Activated CD4-positive, alpha-beta T cell treated with anti-CD3 and anti-CD28 coated beads, Interleukin-2, amount 50 U/mL, for 1 hour (primary cell): Measurements from ENCODE around the gene CBLC.

Experiments used
- DNase-seq: peaks from one replicate; pipeline ENCODE4 v3.0.0-alpha.2; 2020

The CBLC gene

DNA sequence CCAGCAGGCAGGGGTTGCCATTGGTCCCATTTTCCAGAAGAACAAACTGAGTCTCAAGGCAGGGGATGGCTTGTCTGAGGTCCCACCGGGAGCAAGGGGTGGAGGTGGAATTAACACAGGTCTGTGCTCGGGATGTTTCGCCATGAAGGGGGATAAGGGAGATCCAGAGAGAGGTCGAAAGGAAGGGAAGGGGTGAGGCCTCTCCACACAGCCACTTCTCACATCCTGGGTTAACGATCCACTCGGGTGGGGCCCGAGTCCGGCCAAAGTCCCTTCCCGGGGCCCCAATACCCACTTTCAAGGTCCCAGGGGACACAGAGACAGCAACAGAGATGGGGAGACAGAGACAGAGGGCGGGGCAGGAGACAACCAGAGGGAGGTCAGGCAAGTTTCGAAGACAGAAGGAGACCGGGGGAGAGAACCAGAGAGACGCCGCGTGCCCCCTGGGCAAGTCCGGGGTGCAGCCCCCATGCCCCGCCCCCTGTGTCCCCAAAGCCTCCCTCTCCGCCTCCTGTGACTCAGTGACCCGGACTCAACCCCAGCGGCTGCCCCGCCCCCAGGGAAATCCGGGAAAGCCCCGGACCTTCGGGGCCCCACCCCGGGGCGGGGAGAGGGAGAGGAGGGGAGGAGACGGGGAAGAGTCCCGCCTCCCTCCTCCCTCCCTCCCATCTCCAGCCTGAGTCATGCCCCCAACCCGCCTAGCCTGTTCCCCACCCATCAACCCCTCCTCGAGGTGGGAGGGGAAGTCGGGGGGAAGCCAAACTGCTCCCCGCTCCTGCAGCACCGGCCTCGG, 30.5 kb upstream of the CBLC start:
- DNase-seq, result peak; percentile 90

DNA sequence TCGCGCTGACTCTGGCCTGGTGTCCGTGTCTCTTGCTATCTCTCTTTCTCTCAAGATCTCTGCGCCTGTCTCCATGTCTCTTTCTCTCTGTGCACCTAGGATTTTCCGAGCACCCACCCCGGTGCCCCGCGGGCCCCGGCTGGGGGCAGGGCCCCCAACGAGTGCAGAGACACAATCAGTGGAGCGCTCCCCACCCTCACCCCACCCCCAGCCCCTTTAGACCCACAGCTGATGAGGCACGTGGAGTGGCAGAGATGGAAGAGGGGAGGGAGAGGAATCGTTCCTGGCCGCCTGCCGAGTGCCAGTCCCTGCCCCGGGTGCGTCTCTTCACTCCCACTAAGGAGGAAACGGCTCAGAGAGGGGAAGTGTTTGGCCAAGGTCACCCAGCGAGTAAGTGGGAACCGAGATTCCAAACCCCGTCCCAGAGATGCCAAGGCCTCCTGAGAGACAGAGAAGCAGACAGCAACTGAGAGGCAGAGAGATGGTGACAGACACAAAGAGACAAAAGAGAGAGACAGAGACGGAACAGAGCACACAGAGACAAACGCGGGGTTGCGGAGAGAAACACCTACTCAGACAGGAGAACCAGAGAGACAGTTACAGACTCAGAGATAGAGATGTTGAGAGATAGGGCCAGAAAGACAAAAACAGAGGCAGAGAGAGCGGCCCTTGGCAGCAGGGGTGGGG, 29.8 kb upstream of the CBLC start:
- peak; percentile 21 for DNase-seq

DNA sequence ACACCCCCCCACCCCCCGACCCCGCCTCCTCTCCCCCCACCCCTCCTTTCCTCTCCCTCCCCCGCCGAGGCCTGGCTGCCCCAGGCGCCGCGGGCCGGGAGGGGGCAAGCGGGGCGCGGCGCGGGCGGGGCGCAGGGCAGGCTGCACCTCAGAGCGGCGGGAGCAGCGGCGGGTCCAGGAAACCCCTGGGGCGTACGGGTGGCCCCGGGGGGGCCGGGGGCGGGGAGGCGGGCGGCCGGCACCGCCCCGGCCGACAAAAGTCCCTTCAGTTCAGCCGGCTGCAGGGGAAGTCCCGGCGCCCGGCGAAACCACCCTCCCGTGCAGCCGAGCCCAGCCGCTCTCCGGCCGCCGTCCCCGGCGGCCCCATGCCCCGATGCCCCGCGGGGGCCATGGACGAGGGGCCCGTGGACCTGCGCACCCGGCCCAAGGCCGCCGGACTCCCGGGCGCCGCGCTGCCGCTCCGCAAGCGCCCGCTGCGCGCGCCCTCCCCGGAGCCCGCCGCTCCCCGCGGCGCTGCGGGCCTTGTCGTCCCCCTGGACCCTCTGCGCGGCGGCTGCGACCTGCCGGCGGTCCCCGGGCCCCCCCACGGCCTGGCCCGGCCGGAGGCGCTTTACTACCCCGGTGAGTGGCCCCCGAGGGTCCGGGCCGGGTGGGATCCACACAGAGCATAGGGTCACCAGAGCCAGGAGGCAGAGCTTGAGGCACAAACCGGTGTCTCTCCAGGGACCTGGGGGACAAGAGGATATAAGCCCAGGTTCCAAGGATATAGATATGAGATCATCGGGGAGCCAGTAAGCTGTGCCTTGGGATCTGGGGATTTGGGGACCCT, 29.1 kb upstream of the CBLC start, which contains the start of gene BCL3:
TSS of gene BCL3 (plus strand) at position 283 of the 829 bp plus-strand sequence. CDS start at position 366, 83 bp downstream.
- peak; percentile 74 for DNase-seq

DNA sequence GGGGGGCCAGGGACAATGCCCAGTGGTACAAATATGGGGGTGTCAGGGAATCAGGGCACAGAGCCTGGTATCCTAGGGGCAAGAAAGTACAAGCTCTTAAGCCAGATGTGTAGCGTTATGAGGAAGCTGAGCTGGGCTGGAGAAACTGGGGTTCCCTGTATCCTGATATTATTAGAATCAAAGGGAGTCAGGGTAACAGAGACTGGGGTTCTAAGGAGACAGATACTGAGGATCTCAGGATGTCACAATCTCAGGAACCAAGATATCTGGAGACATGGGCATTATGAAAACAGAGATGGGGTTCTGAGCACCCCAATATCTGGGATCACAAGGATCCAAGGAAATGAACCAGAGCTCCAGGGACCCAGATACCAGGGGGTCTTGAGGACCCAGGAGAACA, 28.4 kb upstream of the CBLC start:
- no peak for DNase-seq

DNA sequence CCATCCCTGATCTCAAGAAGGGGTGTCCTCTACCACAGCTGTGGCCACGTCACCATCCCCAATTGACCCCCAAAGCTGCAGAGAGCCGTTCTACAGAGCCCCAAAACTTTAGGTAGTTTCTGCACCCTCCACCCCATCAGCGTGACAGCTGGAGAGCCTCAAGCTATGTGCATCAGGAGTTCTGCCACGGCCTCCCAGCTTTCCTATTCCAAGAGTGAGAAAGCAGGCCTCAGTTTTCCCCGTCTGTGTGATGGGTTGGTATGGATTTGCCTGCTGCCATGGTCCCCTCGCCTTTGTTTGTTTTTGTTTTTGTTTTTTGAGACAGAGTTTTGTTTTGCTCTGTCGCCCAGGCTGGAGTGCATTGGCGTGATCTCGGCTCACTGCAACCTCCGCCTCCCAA, 27.7 kb upstream of the CBLC start:
- no peak for DNase-seq

DNA sequence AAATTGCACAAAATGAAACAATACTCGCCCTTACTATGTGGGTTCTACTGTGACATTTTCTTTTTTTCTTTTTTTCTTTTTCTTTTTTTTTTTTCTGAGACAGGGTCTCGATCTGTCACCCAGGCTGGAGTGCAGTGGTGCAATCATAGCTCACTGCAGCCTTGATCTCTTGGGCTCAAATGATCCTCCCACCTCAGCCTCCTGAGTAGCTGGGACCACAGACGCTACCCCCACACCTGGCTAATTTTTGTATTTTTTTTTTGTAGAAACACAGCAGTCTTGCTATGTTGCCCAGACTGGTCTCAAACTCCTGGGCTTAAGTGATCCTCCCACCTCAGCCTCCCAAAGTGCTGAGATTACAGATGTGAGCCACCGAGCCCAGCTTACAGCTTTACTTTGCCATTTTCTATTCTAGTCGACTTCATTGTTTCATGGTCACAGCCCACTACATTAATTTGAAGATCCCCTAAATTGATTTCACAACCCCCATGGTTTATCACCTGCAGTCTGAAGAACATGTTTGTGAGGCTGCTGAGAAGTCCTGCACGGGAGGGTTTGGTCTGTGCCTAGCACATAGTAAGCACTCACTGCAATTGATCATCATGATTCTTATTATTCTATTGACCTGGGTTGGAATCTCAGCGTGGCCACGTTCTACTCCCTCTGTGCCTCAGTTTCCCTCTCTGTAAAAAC, 25.4 kb upstream of the CBLC start:
- DNase-seq, result no peak

DNA sequence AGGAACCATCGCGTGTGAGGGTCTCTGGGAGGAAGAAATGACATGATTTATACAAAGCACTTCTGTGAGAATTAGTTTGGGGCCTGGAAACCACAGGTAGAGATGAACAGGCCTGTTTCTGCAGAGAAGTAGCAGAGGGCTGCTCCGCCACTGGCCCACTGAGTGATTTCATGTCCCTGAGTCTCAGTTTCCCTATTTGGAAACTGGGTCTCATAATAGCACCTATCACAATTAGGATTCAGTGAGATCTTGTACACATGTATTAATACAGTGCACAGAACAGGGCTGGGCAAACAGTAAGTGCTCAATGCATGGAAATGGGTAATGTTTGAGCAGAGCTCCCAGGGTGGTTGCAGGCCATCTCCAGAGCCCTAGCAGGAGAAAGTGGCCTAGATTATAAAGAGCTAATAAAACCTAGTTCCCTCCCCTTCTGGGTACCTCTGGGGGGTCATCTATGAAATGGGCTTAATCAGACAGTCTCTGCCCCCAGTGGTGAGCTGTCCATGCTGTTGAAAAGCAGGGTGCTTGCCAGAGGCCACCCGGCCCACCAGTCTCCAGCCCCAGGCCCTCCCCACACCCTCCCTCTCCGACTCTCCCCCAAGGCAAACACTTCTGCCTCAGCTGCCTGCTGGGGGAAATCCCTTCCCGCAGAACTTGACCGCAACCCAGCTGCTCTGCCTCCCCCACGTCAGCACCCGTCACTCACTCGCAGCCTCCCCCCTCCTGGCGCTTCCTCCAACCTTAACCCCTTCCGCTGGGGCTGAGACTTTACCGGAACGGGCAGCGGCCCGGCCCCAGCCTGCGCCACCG, 24.7 kb upstream of the CBLC start:
- DNase-seq, result peak; percentile 92

DNA sequence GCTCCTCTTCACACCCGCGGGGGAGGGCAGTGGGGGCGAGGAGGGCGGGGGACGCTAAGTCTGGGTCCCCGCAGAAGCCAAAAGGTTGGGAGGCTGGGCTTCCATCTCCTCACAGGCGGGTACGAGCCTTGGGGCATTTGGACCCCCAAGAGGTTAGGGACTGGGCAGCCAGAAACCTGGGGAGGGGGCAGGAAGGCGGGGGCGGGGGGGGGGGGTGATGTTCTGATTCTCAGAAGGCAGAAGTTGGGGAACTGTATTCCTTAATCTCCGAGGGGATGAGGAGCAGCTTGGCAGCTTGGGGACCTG, 24.1 kb upstream of the CBLC start:
- DNase-seq, result no peak

DNA sequence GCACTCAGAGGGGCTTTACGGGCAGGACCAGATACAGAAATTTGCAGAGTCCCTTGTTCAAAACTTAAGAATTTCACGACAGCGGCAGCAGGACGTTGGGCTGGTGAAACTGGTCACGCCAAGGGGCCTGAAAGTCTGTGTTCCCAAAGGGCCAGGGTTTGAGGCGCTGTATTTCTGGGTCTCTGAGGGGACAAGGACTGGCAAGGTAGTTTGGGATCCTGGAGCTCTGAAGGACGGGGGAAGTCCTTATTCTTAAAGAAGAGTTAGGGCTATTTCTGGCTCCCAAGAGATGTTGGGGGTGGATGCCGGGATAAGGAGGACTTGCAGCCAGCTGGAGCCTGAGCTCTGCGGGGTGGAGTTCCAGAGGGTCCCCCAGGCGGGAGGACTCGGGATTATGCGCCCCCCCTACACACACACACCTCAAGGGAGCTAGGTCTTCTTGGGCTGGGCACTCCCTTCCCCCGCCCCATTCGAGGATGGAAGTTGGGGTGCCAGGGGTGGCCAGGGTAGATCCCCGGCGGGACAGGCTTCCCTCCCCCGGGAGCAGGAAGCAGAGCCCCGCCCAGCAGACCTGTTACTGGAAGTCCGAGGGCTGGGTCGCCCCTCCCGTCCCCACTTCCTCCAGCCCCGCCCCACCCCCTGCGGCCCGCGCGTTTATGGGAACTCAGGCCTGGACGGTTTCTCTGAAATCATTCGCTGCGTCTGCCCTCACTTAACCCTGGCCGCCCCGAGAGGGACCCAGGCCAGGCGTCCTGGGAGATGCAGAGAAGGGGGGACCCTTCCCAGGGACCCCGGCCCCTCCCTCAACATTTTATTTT, 23.5 kb upstream of the CBLC start:
- DNase-seq, result peak; percentile 50

DNA sequence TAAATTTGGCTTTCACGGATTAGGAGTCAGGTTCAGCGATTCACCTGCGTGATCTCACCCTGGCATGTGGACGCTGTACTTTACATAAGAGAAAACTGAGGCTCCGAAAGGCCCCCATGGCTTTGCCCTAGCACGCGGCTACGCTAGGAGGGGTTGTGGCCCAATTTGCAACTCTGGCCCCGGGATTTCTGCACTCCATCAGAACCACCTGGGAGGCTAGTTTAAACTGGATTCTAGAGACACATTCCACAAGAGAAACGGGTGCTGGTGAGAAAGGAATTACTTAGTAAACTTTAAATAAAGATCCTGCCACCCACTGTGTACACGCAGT, 23.0 kb upstream of the CBLC start:
- no peak for DNase-seq

DNA sequence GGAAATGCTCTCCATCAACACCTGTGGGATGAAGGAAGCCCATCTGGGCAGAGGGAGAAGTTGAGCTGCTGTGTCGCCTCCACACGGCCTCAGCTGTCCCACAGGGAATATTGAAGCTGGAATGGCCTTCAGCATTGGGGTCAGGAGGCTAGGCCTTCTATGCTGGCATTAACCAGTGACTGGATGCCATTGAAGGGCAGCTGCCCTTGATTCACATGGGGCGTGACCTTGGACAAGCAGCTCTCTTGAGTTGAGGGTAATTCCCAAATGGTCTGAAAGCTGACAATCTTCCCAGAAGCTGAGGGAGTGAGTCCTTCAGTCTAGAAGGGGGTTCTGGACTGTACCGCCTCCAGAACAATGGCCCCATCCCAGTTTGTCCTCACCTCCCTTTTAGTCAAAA, 22.5 kb upstream of the CBLC start:
- DNase-seq, result no peak

DNA sequence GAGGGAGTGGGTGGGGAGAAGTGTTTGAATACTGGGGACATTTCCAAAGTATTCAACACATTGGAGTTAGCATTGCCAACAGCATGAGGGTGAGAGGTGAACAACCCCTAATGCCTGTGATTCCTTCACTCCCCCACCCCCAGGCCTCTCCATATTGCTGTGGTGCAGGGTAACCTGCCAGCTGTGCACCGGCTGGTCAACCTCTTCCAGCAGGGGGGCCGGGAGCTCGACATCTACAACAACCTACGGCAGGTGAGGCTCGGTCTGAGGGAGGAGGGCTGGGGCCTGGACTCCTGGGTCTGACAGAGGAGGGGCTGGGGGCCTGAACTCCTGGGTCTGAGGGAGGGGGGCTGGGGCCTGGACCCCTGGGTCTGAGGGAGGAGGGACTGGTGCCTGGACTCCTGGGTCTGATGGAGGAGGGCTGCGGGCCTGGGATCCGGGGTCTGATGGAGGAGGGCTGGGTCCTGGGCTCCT, 21.6 kb upstream of the CBLC start:
- no peak for DNase-seq

DNA sequence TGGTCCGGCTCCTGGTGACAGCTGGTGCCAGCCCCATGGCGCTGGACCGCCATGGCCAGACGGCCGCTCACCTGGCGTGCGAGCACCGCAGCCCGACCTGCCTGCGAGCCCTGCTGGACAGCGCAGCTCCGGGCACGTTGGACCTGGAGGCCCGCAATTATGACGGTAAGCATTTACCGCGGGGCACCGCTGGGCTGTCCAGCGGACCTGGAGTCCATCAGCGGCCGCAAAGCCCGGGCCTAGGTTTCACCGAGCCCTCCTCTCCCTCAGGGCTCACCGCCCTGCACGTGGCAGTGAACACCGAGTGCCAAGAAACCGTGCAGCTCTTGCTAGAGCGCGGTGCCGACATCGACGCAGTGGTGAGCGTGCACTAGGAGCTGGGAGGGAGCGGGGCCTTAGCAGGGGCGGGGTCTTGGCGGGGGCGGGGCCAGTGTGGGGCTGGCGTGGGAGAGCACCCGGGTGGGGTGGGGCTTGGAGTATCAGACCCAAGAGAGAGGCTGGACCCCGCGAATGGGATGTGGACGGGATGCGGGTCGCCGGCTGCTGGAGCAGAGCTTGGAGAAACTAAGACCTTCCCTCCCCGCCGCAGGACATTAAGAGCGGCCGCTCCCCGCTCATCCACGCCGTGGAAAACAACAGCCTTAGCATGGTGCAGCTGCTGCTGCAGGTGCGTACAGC, 20.5 kb upstream of the CBLC start:
- DNase-seq, result no peak

DNA sequence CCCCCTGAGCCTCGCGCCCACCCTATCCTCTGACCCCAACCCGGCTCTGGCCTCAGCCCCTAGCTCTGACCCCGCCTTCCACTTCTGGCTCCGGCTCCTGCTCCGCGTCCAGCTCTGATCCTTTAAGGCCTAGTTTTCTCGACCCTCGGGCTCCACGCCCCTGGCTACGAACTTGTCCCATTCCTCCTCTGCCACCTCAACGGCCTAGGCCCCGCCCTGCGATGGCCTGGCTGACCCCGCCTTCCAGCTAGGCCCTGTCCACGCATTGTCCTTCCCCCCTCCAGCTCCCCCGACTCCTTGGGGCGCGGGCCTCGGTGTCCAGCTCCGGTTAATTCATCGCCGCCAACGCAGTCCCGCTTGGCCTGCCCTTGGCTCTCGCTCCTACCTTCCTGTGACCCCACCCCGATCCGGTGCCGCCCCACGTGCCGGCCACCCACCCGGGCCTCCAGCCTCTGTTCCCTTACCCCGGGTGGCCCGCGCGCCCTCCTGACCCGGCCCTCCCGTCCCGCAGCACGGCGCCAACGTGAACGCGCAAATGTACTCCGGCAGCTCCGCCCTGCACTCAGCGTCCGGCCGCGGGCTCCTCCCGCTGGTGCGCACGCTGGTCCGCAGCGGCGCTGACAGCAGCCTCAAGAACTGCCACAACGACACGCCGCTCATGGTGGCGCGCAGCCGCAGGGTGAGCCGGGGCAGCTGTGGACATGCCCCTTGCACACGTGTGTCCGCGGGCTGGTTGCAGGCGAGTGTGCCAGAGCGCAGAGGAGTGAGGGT, 19.8 kb upstream of the CBLC start:
- no peak for DNase-seq

DNA sequence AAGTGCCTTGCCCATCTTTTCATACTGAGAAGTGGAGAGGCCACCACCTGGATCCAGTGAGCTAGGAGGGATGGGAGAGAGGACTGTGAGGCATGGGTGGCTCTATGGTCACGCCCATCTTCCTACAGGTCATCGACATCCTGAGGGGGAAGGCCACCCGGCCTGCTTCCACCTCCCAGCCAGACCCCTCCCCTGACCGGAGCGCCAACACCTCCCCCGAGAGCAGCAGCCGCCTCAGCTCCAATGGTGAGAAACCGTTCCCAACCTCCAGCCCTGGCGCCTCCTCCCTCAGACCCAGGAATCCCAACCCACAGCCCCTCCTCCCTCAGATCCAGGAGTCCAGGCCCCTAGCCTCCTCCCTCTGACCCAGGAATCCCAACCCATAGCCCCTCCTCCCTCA, 19.1 kb upstream of the CBLC start:
- DNase-seq, result no peak

DNA sequence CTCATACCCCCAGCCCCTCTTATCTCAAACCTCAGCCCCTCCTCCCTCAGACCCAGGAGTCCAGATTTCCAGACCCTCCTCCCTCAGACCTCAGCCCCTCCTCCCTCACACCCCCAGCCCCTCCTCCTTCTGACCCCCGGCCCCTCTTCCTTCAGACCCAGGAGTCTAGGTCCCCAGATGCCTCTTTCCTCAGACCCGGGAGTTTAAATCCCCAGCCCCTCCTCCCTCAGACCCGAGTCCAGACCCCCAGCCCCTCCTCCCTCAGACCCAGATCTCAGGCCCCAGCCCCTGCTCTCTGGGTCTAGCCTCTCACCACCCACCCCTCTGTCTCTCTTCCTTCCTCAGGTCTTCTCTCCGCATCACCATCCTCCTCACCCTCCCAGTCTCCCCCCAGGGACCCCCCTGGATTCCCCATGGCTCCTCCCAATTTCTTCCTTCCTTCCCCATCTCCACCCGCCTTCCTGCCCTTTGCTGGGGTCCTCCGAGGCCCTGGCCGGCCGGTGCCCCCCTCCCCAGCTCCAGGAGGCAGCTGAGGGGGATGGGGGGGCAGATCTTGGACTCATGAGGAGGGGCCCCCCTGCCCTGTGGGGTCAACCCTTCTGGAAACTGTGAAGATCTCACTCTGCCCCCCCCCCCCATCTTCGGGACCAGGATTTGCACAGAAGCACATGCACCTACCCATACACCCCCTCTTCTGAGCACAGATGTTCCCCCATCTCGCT, 18.4 kb upstream of the CBLC start:
- no peak for DNase-seq

DNA sequence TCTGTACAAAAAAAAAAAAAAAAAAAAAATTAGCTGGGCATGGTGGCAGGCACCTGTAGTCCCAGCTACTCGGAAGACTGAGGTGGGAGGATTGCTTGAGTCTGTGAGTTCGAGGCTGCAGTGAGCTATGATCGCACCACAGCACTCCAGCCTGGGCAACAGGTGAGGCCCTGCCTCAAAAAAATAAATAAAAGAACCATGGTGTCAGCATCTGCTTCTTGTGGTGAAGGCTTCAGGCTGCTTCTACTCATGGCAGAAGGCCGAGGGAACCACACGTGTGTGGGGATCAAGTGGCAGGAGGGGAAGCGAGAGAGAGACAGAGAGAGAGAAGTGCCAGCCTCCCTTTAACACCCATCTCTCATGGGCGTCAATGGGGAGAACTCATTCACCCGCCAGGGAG, 15.7 kb upstream of the CBLC start:
- no peak for DNase-seq

DNA sequence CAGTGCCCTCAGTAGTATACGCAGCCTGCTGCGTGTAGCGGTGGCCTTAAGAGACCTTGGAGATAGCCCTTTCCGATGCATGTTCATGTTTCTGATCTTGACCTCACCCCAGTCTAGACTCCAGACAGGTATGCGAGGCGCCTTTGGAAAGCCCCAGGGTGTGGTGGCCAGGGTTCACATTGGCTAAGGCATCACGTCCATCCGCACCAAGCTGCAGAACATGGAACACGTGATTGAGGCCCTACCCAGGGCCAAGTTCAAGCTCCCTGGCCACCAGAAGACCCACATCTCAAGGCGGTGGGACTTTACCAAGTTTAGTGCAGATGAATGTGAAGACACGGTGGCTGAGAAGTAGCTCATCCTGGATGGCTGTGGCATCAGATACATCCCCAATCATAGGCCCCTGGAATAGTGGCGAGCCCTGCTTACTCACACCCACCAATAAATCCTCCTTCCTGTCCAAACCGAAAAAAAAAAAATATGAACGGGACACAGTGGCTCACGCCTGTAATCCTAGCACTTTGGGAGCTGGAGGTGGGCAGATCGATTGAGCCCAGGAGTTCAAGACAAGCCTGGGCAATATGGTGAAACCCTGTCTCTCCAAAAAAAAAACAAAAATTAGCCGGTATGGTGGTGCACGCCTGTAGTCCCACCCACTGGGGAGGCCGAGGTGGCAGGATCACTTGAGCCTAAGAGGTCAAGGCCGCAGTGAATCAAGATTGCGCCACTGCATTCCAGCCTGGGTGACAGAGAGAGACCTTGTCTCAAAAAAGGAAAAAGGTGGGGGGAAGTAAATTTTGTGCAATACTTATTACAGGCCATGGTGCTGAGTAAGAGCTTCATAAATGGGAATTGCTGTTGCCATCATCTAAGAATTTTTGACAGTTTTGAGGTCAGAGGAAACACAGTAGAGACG, 12.4 kb upstream of the CBLC start:
- no peak for DNase-seq
